GM20000 (cell line): Measurements from ENCODE around the gene CCDC82.

Source experiments
- DNase-seq: peaks from one replicate; pipeline ENCODE4 v3.0.0; 2012; ENCODE audit warnings: low spot score
- CTCF ChIP-seq: IDR thresholded peaks from 2 replicates; pipeline ENCODE4 v1.5.1; 2012; ENCODE audit warnings: mild to moderate bottlenecking, control low read depth; ENCODE audit errors: extremely low read depth, missing control alignments

The CCDC82 gene

GRCh38 chr11:96333191-96333719 is 56.5 kb downstream of the CCDC82 start:
- no peak for TF ChIP-seq CTCF
- DNase-seq, result no peak

GRCh38 chr11:96332126-96332771 is 57.5 kb downstream of the CCDC82 start:
- TF ChIP-seq CTCF, result no peak
- DNase-seq, result no peak

GRCh38 chr11:96331699-96332116 is 58.0 kb downstream of the CCDC82 start:
- no peak for TF ChIP-seq CTCF

GRCh38 chr11:96330511-96330859 is 59.2 kb downstream of the CCDC82 start:
- DNase-seq, result no peak

More at GRCh38 chr11:96331699-96332116, 58.0 kb downstream of the CCDC82 start:
- no peak for DNase-seq

GRCh38 chr11:96329855-96330510 is 59.7 kb downstream of the CCDC82 start:
- TF ChIP-seq CTCF, result no peak
- no peak for DNase-seq

More at GRCh38 chr11:96330511-96330859, 59.2 kb downstream of the CCDC82 start:
- no peak for TF ChIP-seq CTCF

- no peak for TF ChIP-seq CTCF
- DNase-seq, result no peak
These were observed 60.3 kb downstream of the CCDC82 start for GRCh38 chr11:96329419-96329818.

GRCh38 chr11:96328395-96329010 is 61.2 kb downstream of the CCDC82 start:
- DNase-seq, result no peak

More at GRCh38 chr11:96328395-96329010, 61.2 kb downstream of the CCDC82 start:
- no peak for TF ChIP-seq CTCF
